Heart right ventricle (tissue), 16 donors: Measurements from ENCODE around the gene TEDC1. TPM values are rescaled to one million over a fixed set of nuclear protein-coding genes. Genes with fewer than 3 reads are reported as not detected.
A peak's percentile ranks its signal among the peaks of the same experiment; 100 is the strongest.

Experiments used
- ATAC-seq, 8 donors: fragments of 200-7000 bp; cut with Tn5 transposase; one replicate each; pipeline ENCODE4 v1.9.1; 2020; ENCODE audit warnings: mild to moderate bottlenecking in 8 of 8, moderate library complexity in 8 of 8, moderate number of reproducible peaks in 1 of 8
- DNase-seq, 2 donors: peaks; one replicate each; pipeline ENCODE4 v3.0.0-alpha.2; 2020
- H3K27ac ChIP-seq, 10 donors: fragments of 200-600 bp; sonication (generic) in 2 of 10; one replicate each; pipeline versions ENCODE4 v1.5.0 to v1.8.0; 2020 to 2022; ENCODE audit warnings: mild to moderate bottlenecking in 3 of 10
- H3K27me3 ChIP-seq, 7 donors: fragments of 200-600 bp; one replicate each; pipeline ENCODE4 v1.8.0; 2021 to 2022; ENCODE audit warnings: mild to moderate bottlenecking in 2 of 7
- H3K36me3 ChIP-seq, 9 donors: fragments of 200-600 bp; sonication (generic) in 1 of 9; one replicate each; pipeline versions ENCODE4 v1.5.0 to v1.8.0; 2020 to 2022; ENCODE audit warnings: mild to moderate bottlenecking in 2 of 9
- H3K4me1 ChIP-seq, 9 donors: fragments of 200-600 bp; sonication (generic) in 1 of 9; one replicate each; pipeline versions ENCODE4 v1.5.0 to v1.8.0; 2020 to 2022; ENCODE audit warnings: mild to moderate bottlenecking in 4 of 9
- H3K4me3 ChIP-seq, 10 donors: fragments of 200-600 bp; sonication (generic) in 2 of 10; one replicate each; pipeline versions ENCODE4 v1.5.0 to v1.8.0; 2020 to 2022; ENCODE audit warnings: mild to moderate bottlenecking in 7 of 10, moderate library complexity in 2 of 10
- H3K9me3 ChIP-seq, 11 donors: fragments of 200-600 bp in 10 of 11; sonication (generic) in 2 of 11; one replicate each; pipeline versions ENCODE4 v1.5.0 to v1.8.0; 2013 to 2022; ENCODE audit warnings: mild to moderate bottlenecking in 2 of 11, control low read depth in 1 of 11, moderate library complexity in 1 of 11
- WGBS, 2 donors: extraction: QIAGEN DNeasy Blood & Tissue Kit; methylation state at CpG; one replicate each; pipeline ENCODE4 v1.1.7; 2013; ENCODE audit warnings: inconsistent platforms in 1 of 2; 5-methylcytosine and 5-hydroxymethylcytosine counted together
- intact Hi-C, 10 donors: fragments of 100-400 bp; cut with DNase I; formaldehyde crosslinking; loops; one replicate each; pipeline versions ENCODE4 v1.11.1 to v1.14.2; 2022
- polyA plus RNA-seq, 2 donors: library from polyadenylated mRNA; stranded (reverse); fragments of 200-250 nt; gene quantifications; one replicate each; pipeline ENCODE4 v1.2.3, GENCODE V29; 2013
- total RNA-seq, 10 donors: library from RNA; stranded (reverse); fragmentation: NEBNext Ultra II Directional in 3 of 10; extraction: Animal tissue kit (Norgen Biotek cat#: 25700) in 3 of 10; gene quantifications; one replicate each; pipeline versions ENCODE4 v1.2.1 to v1.2.4, GENCODE V29; 2021 to 2023
- TF ChIP-seq, protein P1 (sequence below), 9 donors: fragments of 200-600 bp; sonication (generic) in 2 of 9; IDR thresholded peaks; one replicate each; pipeline versions ENCODE4 v1.5.0 to v1.8.0; 2021 to 2022; ENCODE audit warnings: antibody characterized with exemption in 9 of 9, mild to moderate bottlenecking in 5 of 9, moderate library complexity in 1 of 9
- donor health status: Arrhythmogenic right ventricular cardiomyopathy.
- donor health status: ischemic (EF 13 %, LVEDD 7.1; RV severe dilation, severe dysfunction).
- donor health status: healthy with polysubstance abuse.
- donor health status: DM: no; HTN: yes; CAD: no.
- donor health status: DM: no; HTN: no; CAD: no.
- donor health status: ischemic (EF 25% LVEDD 6.9; RV normal size, moderate dysfunction).
- donor health status: ischemic (EF 25% LVEDD 5.7; RV mildly dilated, moderate dysfunction).
- donor health status: healthy.
- donor health status: DM: yes; HTN: yes; CAD: no.
- donor health status: Ischemic cardiomyopathy.
- donor health status: ischemic (EF 35%, LVEDD 5.7; RV mildly dilated, moderate dysfunction).
- donor health status: nonischemic (EF 11% LVEDD 7.7; RV severe dilation, severe dysfunction).
- donor health status: DM: yes; HTN: yes; CAD: no.
- donor health status: PGD.
- donor health status: ischemic (EF 29% LVEDD 5.4; RV normal size, mild dysfunction).
- donor health status: nonischemic (EF 23%, LVEDD 6.1; RV moderate dilation, normal function).

Gene TEDC1
- total and polyA plus RNA-seq, 12 donors, result 2.3 to 10.0 (median 4.4) TPM

DNA sequence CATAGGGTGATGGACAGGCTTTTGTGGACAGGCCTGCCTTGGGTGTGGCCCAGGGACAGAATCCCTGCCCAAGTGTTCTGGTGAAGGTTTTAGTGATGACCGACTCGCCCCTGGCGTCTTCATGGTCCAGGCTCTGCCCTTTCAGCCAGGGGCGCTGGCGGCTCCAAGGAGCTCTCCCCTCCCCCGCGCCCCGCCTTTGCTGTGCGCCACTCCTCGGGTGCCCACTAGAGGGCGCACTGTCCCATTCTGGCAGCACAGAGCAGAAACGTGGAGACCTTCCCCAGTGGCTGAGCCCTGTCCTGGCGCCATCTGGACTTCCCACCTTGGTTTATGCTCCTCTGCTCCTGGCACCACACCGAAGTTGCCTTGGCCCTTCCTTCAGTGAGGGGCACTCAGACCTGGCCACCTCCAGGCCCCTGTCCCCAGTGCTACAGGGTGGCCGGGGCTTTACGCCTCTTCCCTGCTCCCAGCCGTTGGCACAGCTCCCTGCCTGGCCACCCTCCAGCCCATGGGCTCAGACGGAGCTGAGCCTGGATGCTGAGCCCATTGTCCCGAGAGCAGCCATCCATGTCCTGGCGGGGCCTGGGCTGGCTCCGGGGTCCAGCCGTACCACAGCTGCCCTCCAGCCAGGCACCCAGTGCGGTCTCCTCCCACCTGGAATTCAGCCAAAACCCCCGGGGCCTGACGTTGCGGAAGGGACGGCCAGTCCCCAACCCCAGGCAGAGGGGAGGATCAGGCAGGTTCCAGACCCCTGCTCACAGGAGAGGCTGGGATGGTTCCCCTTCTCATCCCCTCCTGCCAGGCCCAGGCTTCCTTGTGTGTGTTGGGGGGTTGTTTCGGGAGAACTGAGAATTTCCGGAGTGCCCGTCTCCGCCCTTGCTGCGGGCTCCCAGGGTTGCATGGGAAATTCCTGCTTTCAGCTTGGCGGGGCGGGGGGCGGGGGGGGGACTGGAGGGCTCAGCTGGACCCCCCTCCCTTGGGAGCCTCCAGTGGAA lies 9.9 kb upstream of the TEDC1 start:
- H3K9me3 ChIP-seq, result no peaks in the 10 kb centered on the region
- peaks cover 0 to 29% (median 5%) of the 10 kb centered on the region in 9 donors for H3K36me3 ChIP-seq
- intact Hi-C loops, result loop anchor here in 3 of 10 donors (5.0 to 10.0 kb wide), 4 partner anchors 66 to 286 kb away; partner anchors contain the start of genes TEX22 (in 2 of the 3) and MTA1 (in 1 of the 3)
- H3K27ac ChIP-seq, result peak overlapping the region; percentile 89 to 100 (median 96)
- H3K4me3 ChIP-seq, result peak overlapping the region in 9 of 10 donors; percentile 9 to 51 (median 41)
- H3K4me1 ChIP-seq, result peaks cover 62 to 98% (median 89%) of the 10 kb centered on the region in 9 donors
- peaks cover 0 to 40% (median 0%) of the 10 kb centered on the region in 7 donors for H3K27me3 ChIP-seq
- DNase-seq (peak; percentile 92), ATAC-seq (peak; percentile 57 to 82 (median 68))
- TF ChIP-seq, protein P1, sequence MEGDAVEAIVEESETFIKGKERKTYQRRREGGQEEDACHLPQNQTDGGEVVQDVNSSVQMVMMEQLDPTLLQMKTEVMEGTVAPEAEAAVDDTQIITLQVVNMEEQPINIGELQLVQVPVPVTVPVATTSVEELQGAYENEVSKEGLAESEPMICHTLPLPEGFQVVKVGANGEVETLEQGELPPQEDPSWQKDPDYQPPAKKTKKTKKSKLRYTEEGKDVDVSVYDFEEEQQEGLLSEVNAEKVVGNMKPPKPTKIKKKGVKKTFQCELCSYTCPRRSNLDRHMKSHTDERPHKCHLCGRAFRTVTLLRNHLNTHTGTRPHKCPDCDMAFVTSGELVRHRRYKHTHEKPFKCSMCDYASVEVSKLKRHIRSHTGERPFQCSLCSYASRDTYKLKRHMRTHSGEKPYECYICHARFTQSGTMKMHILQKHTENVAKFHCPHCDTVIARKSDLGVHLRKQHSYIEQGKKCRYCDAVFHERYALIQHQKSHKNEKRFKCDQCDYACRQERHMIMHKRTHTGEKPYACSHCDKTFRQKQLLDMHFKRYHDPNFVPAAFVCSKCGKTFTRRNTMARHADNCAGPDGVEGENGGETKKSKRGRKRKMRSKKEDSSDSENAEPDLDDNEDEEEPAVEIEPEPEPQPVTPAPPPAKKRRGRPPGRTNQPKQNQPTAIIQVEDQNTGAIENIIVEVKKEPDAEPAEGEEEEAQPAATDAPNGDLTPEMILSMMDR (IDR thresholded peaks at IDR 0.05), result peak; percentile 98 to 100 (median 100)
- WGBS, 2 donors, result 1% methylated on average over 35 of the region's 35 CpGs

DNA sequence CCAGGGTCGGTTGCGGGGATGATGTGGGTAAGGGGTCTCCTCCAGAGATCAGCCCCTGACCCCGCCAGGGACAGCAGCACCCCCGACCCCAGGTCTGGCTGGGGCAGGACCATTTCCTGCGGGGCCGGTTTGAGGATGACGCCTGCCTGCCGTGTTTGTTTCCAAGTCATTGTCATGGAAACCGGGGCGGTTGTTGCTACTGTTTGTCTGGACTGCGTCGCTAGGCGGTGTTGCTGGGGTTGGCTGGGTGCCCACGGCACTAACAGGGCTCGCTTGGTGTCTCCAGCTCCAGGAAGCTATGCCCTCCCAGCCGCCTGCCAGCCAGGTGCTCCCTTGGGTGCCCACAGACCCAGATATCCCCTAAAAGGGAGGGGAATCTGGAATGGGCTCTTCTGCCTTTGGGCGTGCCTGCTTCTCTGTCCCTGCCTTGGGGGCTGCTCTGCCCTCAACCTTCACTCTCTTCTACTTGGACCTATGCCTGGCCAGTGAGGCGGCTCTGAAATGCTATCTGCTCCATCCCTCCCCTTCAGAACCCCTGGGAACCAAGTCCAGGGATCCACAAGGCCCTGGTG lies 9.1 kb upstream of the TEDC1 start:
- Histone ChIP-seq H3K27ac (peak overlapping the region; percentile 89 to 100 (median 96)), H3K36me3 (peaks cover 0 to 29% (median 5%) of the 10 kb centered on the region in 9 donors), H3K4me3 (peak overlapping the region in 9 of 10 donors; percentile 9 to 51 (median 41)), H3K4me1 (peaks cover 62 to 98% (median 88%) of the 10 kb centered on the region in 9 donors), H3K9me3 (no peaks in the 10 kb centered on the region), H3K27me3 (peaks cover 0 to 41% (median 0%) of the 10 kb centered on the region in 7 donors)
- TF ChIP-seq, protein P1 (IDR thresholded peaks at IDR 0.05), result peak in 5 of 9 donors; percentile 27 to 48 (median 30)
- 2 to 3% methylated on average over 18 of the region's 18 CpGs for whole genome bisulfite sequencing, 2 donors
- DNase-seq (peak; percentile 93 to 97), ATAC-seq (peak; percentile 7 to 80 (median 59))
- intact Hi-C loops, result loop anchor here in 3 of 10 donors (5.0 to 10.0 kb wide), 4 partner anchors 67 to 287 kb away; partner anchors contain the start of genes TEX22 (in 2 of the 3) and MTA1 (in 1 of the 3)

DNA sequence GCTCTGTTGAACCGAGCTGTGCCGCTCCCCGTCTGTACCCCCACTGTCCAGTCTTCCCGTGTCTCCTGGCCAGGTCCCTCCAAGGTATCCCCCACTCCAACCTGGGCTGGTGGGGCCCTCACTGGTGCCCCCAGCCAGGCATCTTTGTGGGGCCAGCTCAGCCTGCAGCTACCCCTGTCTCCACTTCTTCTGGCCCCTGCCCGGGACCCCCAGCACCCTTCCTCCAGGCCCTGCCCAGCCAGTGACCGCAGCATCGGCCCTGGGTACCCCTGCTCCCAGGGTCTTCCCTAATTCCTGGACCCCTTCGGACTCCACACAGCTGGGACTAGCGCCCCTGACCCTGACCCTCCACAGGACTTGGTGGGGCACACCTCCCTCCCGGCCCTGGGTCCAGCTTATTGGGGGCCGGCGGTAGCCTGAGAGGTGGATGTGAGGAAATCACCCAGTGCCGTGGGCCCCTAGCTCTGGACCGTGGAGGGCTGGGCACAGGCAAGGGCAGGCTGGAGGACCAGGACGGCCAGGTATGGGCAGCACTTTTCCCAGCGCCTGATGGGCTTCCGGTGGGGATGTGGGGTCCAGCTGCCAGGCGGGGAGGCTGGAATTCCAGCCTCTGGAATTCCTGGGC lies 8.4 kb upstream of the TEDC1 start:
- H3K27me3 ChIP-seq, result peaks cover 0 to 48% (median 0%) of the 10 kb centered on the region in 7 donors
- TF ChIP-seq, protein P1 (IDR thresholded peaks at IDR 0.05), result no peak
- H3K36me3 ChIP-seq, result peaks cover 0 to 29% (median 5%) of the 10 kb centered on the region in 9 donors
- peak overlapping the region; percentile 89 to 100 (median 96) for H3K27ac ChIP-seq
- peak in 1 of 2 donors; percentile 27 for DNase-seq
- intact Hi-C loops, result loop anchor here in 3 of 10 donors (5.0 to 10.0 kb wide), 4 partner anchors 68 to 288 kb away; partner anchors contain the start of genes TEX22 (in 2 of the 3) and MTA1 (in 1 of the 3)
- WGBS, 2 donors, result 55 to 61% methylated on average over 18 of the region's 18 CpGs
- peak overlapping the region in 6 of 10 donors; percentile 13 to 49 (median 41) for H3K4me3 ChIP-seq
- H3K9me3 ChIP-seq, result no peaks in the 10 kb centered on the region
- no peak for ATAC-seq
- peaks cover 64 to 99% (median 89%) of the 10 kb centered on the region in 9 donors for H3K4me1 ChIP-seq
